Vagina (tissue), 2 donors: Measurements from ENCODE around the gene NELFB. TPM values are rescaled to one million over a fixed set of nuclear protein-coding genes. Genes with fewer than 3 reads are reported as not detected.

Source experiments
- DNase-seq, 2 donors: peaks; one replicate each; pipeline ENCODE4 v3.0.0-alpha.2; 2017; ENCODE audit errors: extremely low spot score in 2 of 2
- H3K27ac ChIP-seq: fragments of 200-600 bp; sonication (generic); one replicate; pipeline ENCODE4 v1.5.1; 2019
- H3K27me3 ChIP-seq: fragments of 200-600 bp; sonication (generic); one replicate; pipeline ENCODE4 v1.5.1; 2019
- H3K36me3 ChIP-seq, 2 donors: fragments of 200-600 bp; sonication (generic); one replicate each; pipeline ENCODE4 v1.5.1; 2017 to 2019
- H3K4me1 ChIP-seq: fragments of 200-600 bp; sonication (generic); one replicate; pipeline ENCODE4 v1.5.1; 2019
- H3K4me3 ChIP-seq, 2 donors: fragments of 200-600 bp; sonication (generic); 1 replicate in 1 of 2; 2 replicates in 1 of 2; pipeline ENCODE4 v1.5.1; 2016 to 2019
- H3K9me3 ChIP-seq: fragments of 200-600 bp; sonication (generic); one replicate; pipeline ENCODE4 v1.5.1; 2019
- CTCF ChIP-seq, 3 experiments: fragments of 450-650 bp in 2 of 3; fragments of 200-600 bp in 1 of 3; sonication (generic) in 1 of 3; IDR thresholded peaks; one replicate each; pipeline ENCODE4 v1.5.1; 2017 to 2019; ENCODE audit warnings: antibody characterized with exemption in 3 of 3, mild to moderate bottlenecking in 2 of 3, moderate library complexity in 2 of 3
- POLR2A ChIP-seq, 2 donors: fragments of 450-650 bp; IDR thresholded peaks; one replicate each; pipeline ENCODE4 v1.6.1; 2017; ENCODE audit warnings: antibody characterized with exemption in 2 of 2, mild to moderate bottlenecking in 2 of 2, moderate library complexity in 2 of 2
- POLR2AphosphoS5 ChIP-seq, 2 donors: sonication (generic); formaldehyde crosslinking; IDR thresholded peaks; one replicate each; pipeline ENCODE4 v1.9.0; 2017; ENCODE audit warnings: antibody characterized with exemption in 2 of 2, mild to moderate bottlenecking in 2 of 2, low read depth in 1 of 2; ENCODE audit not compliant: insufficient read depth in 1 of 2
- intact Hi-C: fragments of 100-400 bp; cut with DNase I; formaldehyde crosslinking; loops from one replicate; pipeline ENCODE4 v1.15.1; 2023
- total RNA-seq: library from RNA; depleted of rRNA; stranded (reverse); fragments of >200 nt; gene quantifications from one replicate; pipeline ENCODE4 v1.2.3, GENCODE V29; 2016

The NELFB gene
- total RNA-seq, 1 donor from 2014 or later: 44.0 TPM

- H3K9me3 ChIP-seq: no peaks in the 10 kb centered on the region
- intact Hi-C loops: no loop called here
- TF ChIP-seq CTCF (IDR thresholded peaks at IDR 0.05): no peak
- no peak for TF ChIP-seq POLR2AphosphoS5 (IDR thresholded peaks at IDR 0.05; ENCODE audit: insufficient read depth in 1 of 2, low read depth in 1 of 2)
- TF ChIP-seq POLR2A (IDR thresholded peaks at IDR 0.05): no peak
- H3K36me3 ChIP-seq: no peaks in the 10 kb centered on the region
- no peak for DNase-seq
- peak overlapping the region; percentile 87 for H3K27ac ChIP-seq
- H3K4me3 ChIP-seq: no peak overlapping the region
- H3K27me3 ChIP-seq: no peaks in the 10 kb centered on the region
- H3K4me1 ChIP-seq: peaks cover 66% of the 10 kb centered on the region
These were observed 57.1 kb downstream of the NELFB start for GRCh38 chr9:137311986-137312851.

GRCh38 chr9:137312852-137313325, 57.8 kb downstream of the NELFB start:
- Histone ChIP-seq H3K4me1 (peaks cover 59% of the 10 kb centered on the region), H3K9me3 (no peaks in the 10 kb centered on the region), H3K27me3 (no peaks in the 10 kb centered on the region), H3K36me3 (no peaks in the 10 kb centered on the region), H3K4me3 (no peak overlapping the region), H3K27ac (peak overlapping the region; percentile 87)
- DNase-seq: no peak
- no peak for TF ChIP-seq POLR2AphosphoS5 (IDR thresholded peaks at IDR 0.05; ENCODE audit: insufficient read depth in 1 of 2, low read depth in 1 of 2)
- TF ChIP-seq CTCF (IDR thresholded peaks at IDR 0.05): no peak
- TF ChIP-seq POLR2A (IDR thresholded peaks at IDR 0.05): no peak
- intact Hi-C loops: no loop called here

- Histone ChIP-seq H3K4me3 (no peak overlapping the region), H3K27me3 (no peaks in the 10 kb centered on the region), H3K36me3 (no peaks in the 10 kb centered on the region), H3K9me3 (no peaks in the 10 kb centered on the region), H3K27ac (peak overlapping the region; percentile 87), H3K4me1 (peaks cover 55% of the 10 kb centered on the region)
- TF ChIP-seq POLR2A (IDR thresholded peaks at IDR 0.05) (no peak), POLR2AphosphoS5 (IDR thresholded peaks at IDR 0.05; ENCODE audit: insufficient read depth in 1 of 2, low read depth in 1 of 2) (no peak), CTCF (IDR thresholded peaks at IDR 0.05) (no peak)
- intact Hi-C loops: no loop called here
- DNase-seq: no peak
These were observed 58.3 kb downstream of the NELFB start for GRCh38 chr9:137313326-137313936.

GRCh38 chr9:137313956-137314560, 58.9 kb downstream of the NELFB start:
- TF ChIP-seq CTCF (IDR thresholded peaks at IDR 0.05): no peak
- peaks cover 55% of the 10 kb centered on the region for H3K4me1 ChIP-seq
- no peaks in the 10 kb centered on the region for H3K36me3 ChIP-seq
- no peak for DNase-seq
- no peak overlapping the region for H3K4me3 ChIP-seq
- intact Hi-C loops: no loop called here
- peak overlapping the region; percentile 33 for H3K27ac ChIP-seq
- no peaks in the 10 kb centered on the region for H3K9me3 ChIP-seq
- no peaks in the 10 kb centered on the region for H3K27me3 ChIP-seq
